GM18867 (cell line): ENCODE data around the gene WDR45.

Experiments used
- ATAC-seq: cut with Tn5 transposase; IDR thresholded peaks from one replicate; pipeline ENCODE4 v1.9.1; 2021; ENCODE audit warnings: mild to moderate bottlenecking, moderate library complexity; ENCODE audit not compliant: unreplicated experiment

Gene WDR45

DNA sequence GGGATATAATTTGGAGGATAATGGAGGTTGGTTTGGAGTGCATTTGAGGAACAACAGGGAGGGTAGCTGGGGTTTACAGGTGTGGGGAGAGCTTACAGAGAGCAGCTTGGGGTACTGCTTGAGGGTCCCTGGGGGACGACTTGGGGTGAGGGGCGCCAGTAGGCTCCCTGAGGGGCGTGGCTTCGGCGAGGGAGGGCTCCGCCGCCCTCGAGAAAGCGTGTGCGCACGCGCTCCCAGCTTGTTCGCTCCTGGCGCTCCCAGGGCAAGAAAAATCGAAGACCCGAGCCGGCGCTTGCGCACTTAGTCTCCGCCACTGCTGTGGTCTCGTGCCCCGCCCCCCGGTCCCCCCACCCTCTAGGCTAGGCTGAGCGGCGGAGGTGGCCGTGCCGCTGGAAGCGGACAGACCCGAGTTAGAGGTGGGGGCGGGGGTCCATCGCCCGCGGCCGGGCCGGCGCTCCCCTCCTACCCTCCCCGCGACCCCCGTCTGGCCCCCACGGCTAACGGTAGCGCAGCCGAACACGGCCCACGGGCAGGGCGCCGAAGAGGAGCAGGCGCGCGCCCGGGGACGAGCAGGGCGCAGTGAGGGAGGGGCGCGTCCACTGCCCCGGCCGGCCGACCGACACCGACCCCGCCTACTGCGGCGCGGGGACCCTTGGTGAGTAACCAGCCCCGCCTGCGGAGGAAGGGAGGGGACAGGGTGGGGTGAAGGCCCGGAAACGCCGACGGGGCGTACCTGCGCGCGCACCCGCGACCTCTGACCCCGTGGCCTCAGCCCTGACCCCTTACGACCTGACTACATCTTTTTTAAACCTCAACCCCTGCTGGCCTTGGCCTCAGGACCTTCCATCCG is 26.2 kb downstream of the WDR45 start:
- peak; percentile 58 for ATAC-seq

DNA sequence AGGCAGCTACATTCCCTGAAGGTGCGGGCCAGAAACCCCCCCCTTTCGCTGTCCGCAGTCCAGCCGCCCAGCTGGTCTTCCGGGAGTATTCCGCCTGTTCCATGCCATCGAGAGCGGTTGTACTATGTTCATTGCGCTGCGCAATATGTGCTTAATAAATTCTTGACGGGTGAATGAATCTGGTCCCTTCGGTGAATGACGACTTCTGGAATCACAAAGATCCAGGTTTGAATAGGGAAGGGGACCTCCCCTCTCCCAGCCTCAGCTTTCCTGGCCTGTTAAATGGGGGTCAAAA is 35.8 kb downstream of the WDR45 start:
- no peak for ATAC-seq

DNA sequence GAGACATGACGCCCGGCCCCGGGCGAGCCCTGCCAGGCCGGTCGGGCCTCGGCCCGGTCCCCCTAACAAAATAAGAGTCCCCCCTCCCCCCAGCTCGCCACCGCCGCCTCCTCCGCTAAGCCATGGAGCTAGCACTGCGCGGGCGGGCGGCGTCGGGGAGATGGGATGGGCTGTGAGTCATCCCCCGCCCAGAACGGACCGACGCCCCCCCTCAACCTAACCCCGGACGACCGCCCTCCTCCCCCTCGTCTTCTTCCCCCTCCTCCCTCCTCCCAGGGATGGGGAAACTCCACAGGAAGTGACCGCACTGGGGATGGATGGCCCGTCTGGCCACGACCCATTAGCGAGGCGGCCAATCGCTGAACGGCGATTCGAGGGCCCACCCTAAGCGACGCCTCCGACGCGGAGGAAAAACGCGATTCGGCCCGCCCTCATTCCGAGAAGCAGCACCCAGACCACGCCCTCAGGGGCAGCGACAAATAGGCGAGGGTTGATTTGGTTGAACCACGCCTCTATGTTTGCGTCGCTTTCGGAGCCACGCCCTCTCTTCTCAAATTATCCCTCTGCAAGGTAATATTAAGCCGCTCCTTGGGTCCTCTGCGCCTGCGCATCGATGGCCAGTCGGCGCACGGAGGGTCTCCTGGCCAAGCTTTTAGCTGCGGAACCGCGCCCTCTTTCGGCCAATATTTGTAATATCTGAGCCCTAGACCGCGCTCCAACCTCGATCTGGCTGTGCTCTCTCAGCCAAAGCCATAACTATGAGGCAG is 36.3 kb downstream of the WDR45 start, which contains the start of gene TFE3:
TFE3 (minus strand) TSS at position 138 of the 767 bp plus-strand sequence; CDS start at position 7, 131 bp downstream.
- ATAC-seq, result peak; percentile 89

DNA sequence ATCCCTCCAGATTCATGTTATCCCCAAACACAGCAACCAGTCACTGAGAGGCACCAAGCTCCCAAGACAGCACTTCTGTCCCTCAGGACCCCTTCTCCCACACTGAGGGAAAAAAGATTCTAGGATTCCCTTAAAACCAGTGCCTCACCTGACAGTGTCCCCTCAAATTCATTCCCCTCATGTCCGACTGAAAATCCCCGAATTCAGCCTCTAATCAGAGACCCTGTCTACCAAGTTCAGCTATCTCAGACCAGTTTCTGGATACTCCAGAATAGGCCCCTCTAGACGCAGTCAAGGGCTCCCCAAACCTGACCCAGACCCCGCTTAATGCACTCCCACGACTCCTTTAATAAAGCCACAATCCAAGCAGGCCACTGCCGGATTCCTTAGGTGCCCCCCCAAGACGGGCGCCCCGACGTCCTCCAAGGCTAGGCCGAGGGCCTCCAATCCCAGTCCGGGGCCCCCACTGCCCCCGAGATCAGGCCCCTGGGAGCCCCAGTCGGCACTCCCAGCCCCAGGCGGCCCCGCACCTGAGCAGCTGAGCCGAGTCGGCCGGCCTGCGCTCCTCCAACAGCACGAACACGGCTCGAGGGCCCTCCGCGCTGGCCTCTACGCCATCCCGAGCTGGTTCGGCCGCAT is 37.0 kb downstream of the WDR45 start:
- ATAC-seq, result no peak

DNA sequence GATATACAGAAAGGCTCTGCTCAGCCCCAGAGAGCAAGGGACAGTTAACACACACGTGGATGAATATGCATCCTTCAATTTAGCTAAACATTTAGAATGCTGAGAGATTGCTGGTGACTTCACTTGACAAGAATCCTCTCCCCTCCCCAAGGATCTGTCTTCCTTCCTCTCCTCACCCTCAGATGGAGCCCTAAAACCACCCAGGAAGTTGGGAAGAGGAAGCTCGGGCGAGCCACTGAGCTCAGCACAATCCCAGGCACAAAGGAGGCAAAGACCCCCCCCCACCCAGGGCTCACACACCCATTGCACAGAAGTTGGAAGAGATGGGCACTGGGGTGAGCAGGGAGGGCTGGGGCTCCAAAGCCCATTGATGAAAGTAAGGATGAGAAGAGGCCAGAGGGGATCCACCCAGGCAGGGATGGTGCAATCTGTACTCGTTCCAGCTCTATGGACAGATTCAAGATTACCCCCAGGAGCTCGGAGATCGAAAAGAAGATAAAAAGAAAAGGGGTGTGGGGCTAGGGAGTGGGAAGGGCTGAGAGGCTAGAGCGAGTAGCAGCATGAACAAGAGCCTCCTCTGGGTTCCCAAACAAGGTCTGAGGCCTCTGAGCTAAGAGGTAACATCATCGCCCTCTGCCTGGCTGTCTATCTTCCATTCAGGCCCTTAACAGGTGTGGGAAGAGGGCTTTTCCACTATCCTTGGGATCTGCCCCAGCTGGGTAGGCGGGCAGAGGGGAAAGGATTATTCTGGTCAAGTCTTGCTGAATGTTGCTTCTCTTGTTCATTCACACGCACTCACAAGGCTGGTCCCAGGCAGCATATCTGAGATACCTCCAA is 37.7 kb downstream of the WDR45 start:
- no peak for ATAC-seq

DNA sequence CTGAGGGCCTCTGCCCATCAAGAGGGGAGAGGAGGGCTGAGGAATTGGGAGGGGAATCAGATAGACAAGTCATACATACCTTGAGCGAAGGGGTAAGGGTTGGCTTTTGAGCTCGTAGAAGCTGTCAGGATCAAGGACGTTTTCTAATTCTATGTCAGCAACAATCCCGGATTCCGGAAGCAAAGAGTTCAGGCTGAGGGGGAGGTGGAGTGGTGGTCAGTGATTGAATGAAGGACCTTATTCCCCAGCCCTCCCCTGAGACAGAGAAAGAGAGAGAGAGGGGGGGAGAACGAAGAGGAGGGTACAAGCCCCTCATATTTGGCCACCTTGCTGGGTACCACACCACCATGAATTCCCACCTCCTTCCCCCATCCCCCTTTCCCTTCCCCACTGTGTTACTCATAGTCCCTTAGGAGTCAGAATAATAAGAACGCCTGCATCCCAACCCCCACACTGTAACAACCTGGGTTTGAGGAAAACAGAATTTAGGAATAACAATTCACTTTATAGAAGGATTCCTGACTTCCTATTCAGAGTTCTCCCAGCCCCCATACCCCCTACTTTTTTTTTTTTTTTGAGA is 39.2 kb downstream of the WDR45 start:
- no peak for ATAC-seq

DNA sequence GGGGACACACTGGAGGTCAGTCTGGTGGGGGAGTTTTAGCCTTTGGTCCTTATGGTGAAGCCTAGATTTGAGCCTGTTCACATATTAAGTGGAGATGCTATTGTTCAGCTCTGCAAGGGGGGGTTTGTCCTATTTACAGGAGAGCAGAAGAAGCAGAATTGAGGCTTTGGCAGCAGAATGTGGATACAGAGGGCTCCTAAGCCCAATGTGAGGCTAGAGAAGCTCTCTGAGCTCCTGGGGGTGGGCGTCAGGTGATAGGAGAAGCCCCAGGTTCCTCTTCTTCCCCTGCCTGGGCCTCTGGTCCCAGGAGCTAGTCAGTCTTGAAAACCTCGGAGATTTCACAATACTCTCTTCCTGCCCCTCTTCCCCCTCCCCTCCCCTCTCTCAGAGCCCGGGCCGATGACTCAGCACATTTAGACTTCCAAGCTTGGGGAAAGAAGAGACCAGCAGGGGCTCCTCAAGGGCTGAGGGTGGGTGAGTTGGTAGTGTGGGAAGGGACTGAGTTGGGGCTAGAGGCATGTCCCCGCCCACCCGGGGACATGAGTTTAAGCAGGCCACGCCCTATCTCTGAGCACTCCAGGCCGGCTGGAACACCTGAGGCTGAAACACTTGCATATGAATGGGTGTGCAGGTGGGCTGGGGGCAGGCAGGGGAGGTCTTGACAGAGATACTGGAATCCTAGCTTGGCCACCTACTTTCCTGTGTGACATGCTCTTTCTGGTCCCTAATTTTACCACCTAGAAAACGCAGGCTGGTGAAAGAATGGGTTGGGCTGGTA is 39.9 kb downstream of the WDR45 start:
- no peak for ATAC-seq

DNA sequence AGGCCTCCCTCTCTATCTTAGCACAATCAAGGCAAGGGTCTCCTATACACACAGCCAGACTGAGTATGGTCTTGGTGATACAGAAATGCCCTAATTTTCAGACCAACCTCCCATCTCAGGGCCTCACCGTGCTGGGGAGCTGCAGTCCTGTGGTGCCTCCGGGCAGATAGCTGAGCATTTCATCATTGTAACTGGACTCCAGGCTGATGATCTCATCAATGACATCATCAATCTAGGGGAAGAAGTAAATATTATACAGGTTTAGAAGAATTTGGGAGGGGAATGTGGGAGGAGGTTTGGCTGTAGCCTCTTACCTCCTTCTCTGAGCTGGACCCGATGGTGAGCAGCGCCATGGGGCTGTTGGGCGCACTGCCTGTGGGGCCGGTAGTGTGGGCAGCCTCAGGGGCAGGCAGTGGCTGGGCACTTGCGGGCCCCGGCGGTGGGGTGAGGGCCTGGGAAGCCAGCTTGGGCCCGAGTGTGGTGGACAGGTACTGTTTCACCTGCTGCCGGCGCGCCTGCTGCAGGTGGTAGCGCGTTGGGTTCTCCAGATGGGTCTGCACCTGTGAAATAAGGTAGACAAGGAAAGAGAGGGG is 41.7 kb downstream of the WDR45 start:
- ATAC-seq, result no peak

DNA sequence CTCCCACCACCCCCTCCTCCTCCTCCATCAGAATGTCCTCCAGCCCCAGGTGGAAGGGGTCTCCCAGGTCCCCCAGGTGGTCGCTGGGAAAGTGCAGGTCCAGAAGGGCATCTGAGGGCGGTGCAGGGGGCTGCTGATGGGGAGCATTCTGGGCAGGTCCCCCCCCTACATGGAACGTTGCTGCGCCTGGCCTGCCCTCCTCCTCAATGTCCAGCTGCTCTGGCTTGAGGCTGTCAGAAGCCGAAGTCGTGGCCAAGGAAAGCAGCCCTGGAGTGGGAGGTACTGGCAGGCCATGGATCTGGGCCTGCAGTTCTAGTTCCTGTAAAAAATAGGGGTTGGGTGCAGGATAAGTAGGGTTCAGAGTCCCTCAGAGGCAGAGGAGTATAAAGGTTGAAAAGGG is 49.4 kb downstream of the WDR45 start:
- ATAC-seq, result no peak

DNA sequence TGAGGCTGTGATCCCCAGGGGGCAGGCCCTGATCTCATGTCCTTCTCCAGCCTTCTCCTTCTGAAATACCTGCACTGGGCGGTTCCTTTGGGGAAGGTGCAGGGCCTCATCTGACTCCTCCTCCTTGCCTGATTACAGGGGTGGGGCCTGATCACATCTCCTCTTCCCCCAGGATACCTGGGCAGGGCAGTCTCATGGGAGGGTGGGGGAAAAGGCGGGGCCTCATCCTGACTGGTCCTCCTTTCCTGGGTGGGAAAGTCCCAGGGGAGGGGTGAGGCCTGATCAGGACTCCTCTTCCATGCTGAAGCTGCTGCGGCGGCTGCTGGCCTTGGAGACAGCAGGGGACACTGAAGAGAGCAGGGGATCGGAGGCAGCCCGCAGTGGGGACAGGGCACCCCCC is 49.8 kb downstream of the WDR45 start:
- no peak for ATAC-seq
